Psoas muscle (tissue), 8 donors: ENCODE data around the gene ZNF853. TPM values are rescaled to one million over a fixed set of nuclear protein-coding genes. Genes with fewer than 3 reads are reported as not detected.
"Not testable (repeated sequence)": the region's sequence is repeated elsewhere in the genome, so short reads cannot be mapped to it uniquely, and the experiment has no call there.

Experiments
- ATAC-seq, 4 donors: fragments of 200-7000 bp; cut with Tn5 transposase; one replicate each; pipeline ENCODE4 v1.9.1; 2020; ENCODE audit warnings: moderate library complexity in 3 of 4, mild to moderate bottlenecking in 2 of 4
- DNase-seq, 2 donors: peaks; one replicate each; pipeline ENCODE4 v3.0.0-alpha.2; 2020
- H3K27ac ChIP-seq: fragments of 200-600 bp; one replicate; pipeline ENCODE4 v1.8.0; 2022
- H3K27me3 ChIP-seq, 3 donors: fragments of 200-600 bp in 1 of 3; one replicate each; pipeline versions ENCODE4 v1.6.1 to v1.8.0; 2013 to 2022; ENCODE audit warnings: low read length in 2 of 3, mild to moderate bottlenecking in 2 of 3, moderate library complexity in 1 of 3; ENCODE audit not compliant: insufficient read depth in 3 of 3
- H3K36me3 ChIP-seq, 2 donors: fragments of 200-600 bp in 1 of 2; one replicate each; pipeline versions ENCODE4 v1.6.1 to v1.8.0; 2013 to 2022; ENCODE audit warnings: low read depth in 1 of 2, mild to moderate bottlenecking in 1 of 2, moderate library complexity in 1 of 2; ENCODE audit not compliant: insufficient read depth in 1 of 2
- H3K4me1 ChIP-seq: fragments of 200-600 bp; one replicate; pipeline ENCODE4 v1.8.0; 2022
- H3K4me3 ChIP-seq: fragments of 200-600 bp; one replicate; pipeline ENCODE4 v1.8.0; 2022; ENCODE audit warnings: mild to moderate bottlenecking
- H3K9me3 ChIP-seq: fragments of 200-600 bp; one replicate; pipeline ENCODE4 v1.8.0; 2022
- CTCF ChIP-seq: fragments of 200-600 bp; IDR thresholded peaks from one replicate; pipeline ENCODE4 v1.8.0; 2022; ENCODE audit warnings: antibody characterized with exemption
- WGBS, 3 donors: extraction: QIAGEN DNeasy Blood & Tissue Kit; methylation state at CpG; one replicate each; pipeline versions ENCODE4 v1.1.6 to v1.1.7; 2013; 5-methylcytosine and 5-hydroxymethylcytosine counted together
- intact Hi-C, 2 donors: fragments of 100-400 bp; cut with DNase I; formaldehyde crosslinking; loops; one replicate each; pipeline versions ENCODE4 v1.11.0 to v1.14.2; 2022
- polyA plus RNA-seq, 3 donors: library from polyadenylated mRNA; stranded (reverse); fragments of 200-250 nt; gene quantifications; one replicate each; pipeline ENCODE4 v1.2.3, GENCODE V29; 2013
- total RNA-seq, 4 donors: library from RNA; stranded (reverse); fragmentation: NEBNext Ultra II Directional in 2 of 4; extraction: Animal tissue kit (Norgen Biotek cat#: 25700) in 2 of 4; gene quantifications; one replicate each; pipeline versions ENCODE4 v1.2.1 to v1.2.4, GENCODE V29; 2021 to 2023
- donor health status: healthy with polysubstance abuse.
- donor health status: DM: no; HTN: no; CAD: no; lungs with moderate emphysema.
- donor health status: Bipolar disorder and iron deficiency.
- donor health status: healthy.
- donor health status: DM: yes; HTN: yes; CAD: no.
- donor health status: DM: no; HTN: no; CAD: no.
- donor health status: DM: no; HTN: no; CAD: no.
- donor health status: DM: yes; HTN: yes; CAD: no.

Gene ZNF853
- total and polyA plus RNA-seq, 7 donors: 4.4 to 10.5 (median 7.8) TPM

- Histone ChIP-seq H3K36me3 (peaks cover 12 to 51% of the 10 kb centered on the region in 2 donors), H3K9me3 (no peaks in the 10 kb centered on the region), H3K4me1 (peaks cover 5% of the 10 kb centered on the region), H3K27me3 (no peaks in the 10 kb centered on the region), H3K4me3 (peak overlapping the region; percentile 82), H3K27ac (peak overlapping the region; percentile 95)
- 82 to 85% (median 84%) methylated on average over 18 of the region's 18 CpGs for WGBS, 3 donors
- DNase-seq: no peak
- ATAC-seq: no peak
- intact Hi-C loops: no loop called here
- TF ChIP-seq CTCF: no peak
These were observed 37.0 kb upstream of the ZNF853 start for GRCh38 chr7:6578114-6579084.

GRCh38 chr7:6579446-6579845 is 36.0 kb upstream of the ZNF853 start:
- no peaks in the 10 kb centered on the region for H3K9me3 ChIP-seq
- peaks cover 16 to 61% of the 10 kb centered on the region in 2 donors for H3K36me3 ChIP-seq
- H3K27ac ChIP-seq: no peak overlapping the region
- WGBS, 3 donors: 84 to 93% (median 92%) methylated on average over 4 of the region's 4 CpGs
- no peaks in the 10 kb centered on the region for H3K27me3 ChIP-seq
- ATAC-seq (no peak), DNase-seq (no peak)
- intact Hi-C loops: no loop called here
- TF ChIP-seq CTCF: no peak
- H3K4me1 ChIP-seq: peaks cover 5% of the 10 kb centered on the region
- no peak overlapping the region for H3K4me3 ChIP-seq

GRCh38 chr7:6585746-6586432 is 29.5 kb upstream of the ZNF853 start:
- H3K27ac ChIP-seq, H3K9me3 ChIP-seq, ATAC-seq, DNase-seq, H3K4me3 ChIP-seq, H3K27me3 ChIP-seq, intact Hi-C loops, H3K4me1 ChIP-seq: not testable (repeated sequence)
- H3K36me3 ChIP-seq: peaks cover 15 to 85% of the 10 kb centered on the region in 2 donors
- WGBS, 3 donors: 85 to 96% (median 87%) methylated on average over 8 of the region's 8 CpGs

- no peak for DNase-seq
- Histone ChIP-seq H3K27ac (no peak overlapping the region), H3K9me3 (no peaks in the 10 kb centered on the region), H3K36me3 (peaks cover 7 to 82% of the 10 kb centered on the region in 2 donors), H3K4me1 (peaks cover 14% of the 10 kb centered on the region), H3K4me3 (no peak overlapping the region), H3K27me3 (no peaks in the 10 kb centered on the region)
- no peak for ATAC-seq
- intact Hi-C loops: loop anchor here in 1 of 2 donors (2.0 kb wide), 1 partner anchor 50 kb away; no protein-coding TSS in a partner anchor
- TF ChIP-seq CTCF: no peak
- WGBS, 3 donors: 70 to 85% (median 70%) methylated on average over 9 of the region's 9 CpGs
These were observed 26.8 kb upstream of the ZNF853 start for GRCh38 chr7:6588566-6588965.
